Lower leg skin (tissue), 4 donors: Measurements from ENCODE around the gene ARHGAP12. TPM values are rescaled to one million over a fixed set of nuclear protein-coding genes. Genes with fewer than 3 reads are reported as not detected.
"Not testable (repeated sequence)": the region's sequence is repeated elsewhere in the genome, so short reads cannot be mapped to it uniquely, and the experiment has no call there.

ENCODE experiments used
- DNase-seq, 2 donors: peaks; one replicate each; pipeline ENCODE4 v3.0.0-alpha.2; 2019; ENCODE audit warnings: low spot score in 2 of 2
- H3K4me3 ChIP-seq: fragments of 200-600 bp; sonication (generic); 2 replicates; pipeline ENCODE4 v1.5.1; 2017; ENCODE audit warnings: mild to moderate bottlenecking, low read depth; ENCODE audit not compliant: poor library complexity, severe bottlenecking
- CTCF ChIP-seq, 3 donors: fragments of 450-650 bp; IDR thresholded peaks; one replicate each; pipeline ENCODE4 v1.5.1; 2016; ENCODE audit warnings: antibody characterized with exemption in 3 of 3, mild to moderate bottlenecking in 3 of 3, moderate library complexity in 2 of 3
- POLR2A ChIP-seq, 2 donors: fragments of 450-650 bp; IDR thresholded peaks; one replicate each; pipeline ENCODE4 v1.6.1; 2016 to 2017; ENCODE audit warnings: antibody characterized with exemption in 2 of 2, mild to moderate bottlenecking in 1 of 2, moderate library complexity in 1 of 2
- WGBS, 2 donors: methylation state at CpG; one replicate each; pipeline ENCODE4 v1.1.5; 2018; 5-methylcytosine and 5-hydroxymethylcytosine counted together
- intact Hi-C: fragments of 100-400 bp; cut with DNase I; formaldehyde crosslinking; loops from one replicate; pipeline ENCODE4 v1.15.0; 2023; ENCODE audit warnings: low total_unique reads
- total RNA-seq, 4 donors: library from RNA; depleted of rRNA; stranded (reverse); fragments of >200 nt; gene quantifications; one replicate each; pipeline ENCODE4 v1.1.0, GENCODE V29; 2016

Gene ARHGAP12
- total RNA-seq, 4 donors from 2014 or later, result 29.9 to 35.2 (median 31.4) TPM

GRCh38 chr10:31774299-31774900, 154.2 kb downstream of the ARHGAP12 start:
- WGBS, 2 donors, result 74 to 75% methylated on average over 12 of the region's 12 CpGs
- intact Hi-C loops, result no loop called here
- TF ChIP-seq CTCF (IDR thresholded peaks at IDR 0.05) (no peak), POLR2A (IDR thresholded peaks at IDR 0.05) (no peak)
- DNase-seq, result no peak
- no peak overlapping the region for H3K4me3 ChIP-seq

- no peak for DNase-seq
- WGBS, 2 donors, result 90 to 93% methylated on average over 15 of the region's 15 CpGs
- intact Hi-C loops, result no loop called here
- H3K4me3 ChIP-seq, result no peak overlapping the region
- TF ChIP-seq CTCF (IDR thresholded peaks at IDR 0.05), result no peak
- TF ChIP-seq POLR2A (IDR thresholded peaks at IDR 0.05), result no peak
Observed at GRCh38 chr10:31773749-31774298, 154.8 kb downstream of the ARHGAP12 start.

- TF ChIP-seq CTCF (IDR thresholded peaks at IDR 0.05) (no peak), POLR2A (IDR thresholded peaks at IDR 0.05) (no peak)
- no peak for DNase-seq
- intact Hi-C loops, result no loop called here
- no peak overlapping the region for H3K4me3 ChIP-seq
- WGBS, 2 donors, result 70 to 72% methylated on average over 9 of the region's 9 CpGs
Observed at GRCh38 chr10:31771331-31771831, 157.2 kb downstream of the ARHGAP12 start.

DNA sequence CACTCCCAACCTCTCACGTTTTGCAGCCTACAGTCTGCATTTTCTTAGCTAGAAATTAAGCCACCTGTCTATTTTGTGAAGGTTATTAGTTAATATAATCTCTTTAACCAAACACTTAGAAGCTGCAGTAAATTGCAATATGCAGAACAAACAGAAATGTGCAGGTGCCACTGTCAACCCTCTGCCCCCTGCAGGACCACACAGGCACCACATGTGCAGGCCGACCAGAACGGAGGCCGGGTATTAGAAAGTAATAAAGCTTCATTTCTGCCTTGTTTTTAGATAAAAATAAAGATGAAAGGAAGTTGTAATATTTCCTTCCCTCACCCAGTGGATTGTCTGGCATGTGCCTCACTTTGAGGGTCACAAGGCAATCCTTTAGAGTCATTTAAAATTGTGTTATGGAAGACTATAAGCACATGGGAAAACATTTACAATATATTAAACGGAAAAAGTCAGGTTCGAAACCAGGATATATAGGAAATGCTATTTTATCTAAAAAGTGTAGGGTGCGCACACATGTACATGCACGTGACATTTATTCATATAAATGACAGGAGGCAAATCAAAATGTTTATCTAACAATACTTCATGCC, 158.2 kb downstream of the ARHGAP12 start:
- intact Hi-C loops, result no loop called here
- WGBS, 2 donors, result 76 to 82% methylated on average over 8 of the region's 8 CpGs
- no peak for TF ChIP-seq CTCF (IDR thresholded peaks at IDR 0.05)
- no peak for TF ChIP-seq POLR2A (IDR thresholded peaks at IDR 0.05)
- no peak for DNase-seq
- H3K4me3 ChIP-seq, result no peak overlapping the region

DNA sequence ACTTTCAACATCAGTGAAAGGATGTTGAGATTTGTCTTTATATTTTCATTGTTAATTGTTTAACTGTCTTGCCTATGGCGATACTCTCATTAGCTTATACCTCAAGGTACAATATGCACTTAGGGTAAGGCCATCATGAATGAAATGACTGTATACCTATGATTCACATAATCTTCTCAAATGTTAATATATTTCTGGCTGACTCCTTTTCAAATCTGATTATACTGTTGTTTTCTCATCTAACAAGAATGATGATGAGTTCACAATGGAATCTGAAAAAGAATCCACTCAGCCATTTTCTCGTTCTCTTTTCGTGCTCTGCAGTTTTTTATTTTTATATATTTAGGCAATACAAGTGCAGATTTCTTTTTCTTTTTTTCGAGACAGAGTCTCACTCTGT, 159.1 kb downstream of the ARHGAP12 start:
- 51 to 59% methylated on average over 4 of the region's 4 CpGs for WGBS, 2 donors
- DNase-seq, result no peak
- TF ChIP-seq POLR2A (IDR thresholded peaks at IDR 0.05) (no peak), CTCF (IDR thresholded peaks at IDR 0.05) (no peak)
- intact Hi-C loops, result no loop called here
- H3K4me3 ChIP-seq, result no peak overlapping the region

DNA sequence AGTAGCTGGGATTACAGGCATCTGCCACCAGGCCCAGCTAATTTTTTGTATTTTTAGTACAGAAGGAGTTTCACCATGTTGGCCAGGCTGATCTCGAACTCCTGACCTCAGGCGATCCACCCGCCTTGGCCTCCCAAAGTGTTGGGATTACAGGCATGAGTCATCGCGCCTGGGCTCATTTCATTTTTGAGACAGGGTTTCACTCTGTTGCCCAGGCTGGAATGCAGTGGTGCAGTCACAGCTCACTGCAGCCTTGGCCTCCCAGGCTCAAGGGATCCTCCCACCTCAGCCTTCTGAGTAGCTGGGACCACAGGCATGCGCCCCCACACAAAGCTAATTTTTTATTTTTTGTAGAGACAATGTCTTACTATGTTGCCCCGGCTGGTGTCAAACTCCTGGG, 159.7 kb downstream of the ARHGAP12 start:
- DNase-seq, H3K4me3 ChIP-seq, intact Hi-C loops: not testable (repeated sequence)
- 86 to 91% methylated on average over 7 of the region's 7 CpGs for WGBS, 2 donors
